D721Med (cell line): ENCODE results near the gene RNF187.

Experiments
- DNase-seq: peaks from one replicate; pipeline ENCODE4 v3.0.0; 2011; ENCODE audit warnings: low spot score; ENCODE audit not compliant: insufficient read length
- FAIRE-seq: peaks from 2 replicates; lab custom pipeline; 2011; peaks lifted over from hg19 to GRCh38; lab: Jason Lieb, UNC
- TF ChIP-seq, protein P1 (sequence below): IDR thresholded peaks from 2 replicates; pipeline ENCODE4 v1.5.1; 2012; ENCODE audit warnings: mild to moderate bottlenecking, control low read depth; ENCODE audit not compliant: insufficient read depth; ENCODE audit errors: missing control alignments

RNF187 gene

DNA sequence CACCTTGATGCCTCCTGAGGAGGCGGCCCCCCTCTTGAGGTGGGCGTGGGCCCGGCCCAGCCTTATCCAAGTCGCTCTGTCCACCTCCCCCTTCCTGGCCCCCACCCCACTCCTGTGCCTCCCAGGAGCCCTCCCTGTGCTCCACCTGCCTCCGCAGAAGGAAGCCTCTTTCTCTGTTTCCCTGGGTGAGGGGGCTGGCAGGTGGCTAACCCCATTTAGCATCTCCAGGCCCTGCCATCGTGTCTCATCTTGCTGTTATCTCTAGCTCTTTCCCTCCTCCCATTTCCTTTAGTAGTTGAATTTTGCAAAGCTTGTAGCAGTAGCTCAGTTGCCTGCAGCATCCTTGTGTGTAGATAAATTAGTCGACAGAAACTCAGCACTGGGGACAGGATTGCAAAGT is 7.2 kb downstream of the RNF187 start:
- FAIRE-seq (no peak), DNase-seq (no peak)
- TF ChIP-seq, protein P1, sequence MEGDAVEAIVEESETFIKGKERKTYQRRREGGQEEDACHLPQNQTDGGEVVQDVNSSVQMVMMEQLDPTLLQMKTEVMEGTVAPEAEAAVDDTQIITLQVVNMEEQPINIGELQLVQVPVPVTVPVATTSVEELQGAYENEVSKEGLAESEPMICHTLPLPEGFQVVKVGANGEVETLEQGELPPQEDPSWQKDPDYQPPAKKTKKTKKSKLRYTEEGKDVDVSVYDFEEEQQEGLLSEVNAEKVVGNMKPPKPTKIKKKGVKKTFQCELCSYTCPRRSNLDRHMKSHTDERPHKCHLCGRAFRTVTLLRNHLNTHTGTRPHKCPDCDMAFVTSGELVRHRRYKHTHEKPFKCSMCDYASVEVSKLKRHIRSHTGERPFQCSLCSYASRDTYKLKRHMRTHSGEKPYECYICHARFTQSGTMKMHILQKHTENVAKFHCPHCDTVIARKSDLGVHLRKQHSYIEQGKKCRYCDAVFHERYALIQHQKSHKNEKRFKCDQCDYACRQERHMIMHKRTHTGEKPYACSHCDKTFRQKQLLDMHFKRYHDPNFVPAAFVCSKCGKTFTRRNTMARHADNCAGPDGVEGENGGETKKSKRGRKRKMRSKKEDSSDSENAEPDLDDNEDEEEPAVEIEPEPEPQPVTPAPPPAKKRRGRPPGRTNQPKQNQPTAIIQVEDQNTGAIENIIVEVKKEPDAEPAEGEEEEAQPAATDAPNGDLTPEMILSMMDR, result no peak

DNA sequence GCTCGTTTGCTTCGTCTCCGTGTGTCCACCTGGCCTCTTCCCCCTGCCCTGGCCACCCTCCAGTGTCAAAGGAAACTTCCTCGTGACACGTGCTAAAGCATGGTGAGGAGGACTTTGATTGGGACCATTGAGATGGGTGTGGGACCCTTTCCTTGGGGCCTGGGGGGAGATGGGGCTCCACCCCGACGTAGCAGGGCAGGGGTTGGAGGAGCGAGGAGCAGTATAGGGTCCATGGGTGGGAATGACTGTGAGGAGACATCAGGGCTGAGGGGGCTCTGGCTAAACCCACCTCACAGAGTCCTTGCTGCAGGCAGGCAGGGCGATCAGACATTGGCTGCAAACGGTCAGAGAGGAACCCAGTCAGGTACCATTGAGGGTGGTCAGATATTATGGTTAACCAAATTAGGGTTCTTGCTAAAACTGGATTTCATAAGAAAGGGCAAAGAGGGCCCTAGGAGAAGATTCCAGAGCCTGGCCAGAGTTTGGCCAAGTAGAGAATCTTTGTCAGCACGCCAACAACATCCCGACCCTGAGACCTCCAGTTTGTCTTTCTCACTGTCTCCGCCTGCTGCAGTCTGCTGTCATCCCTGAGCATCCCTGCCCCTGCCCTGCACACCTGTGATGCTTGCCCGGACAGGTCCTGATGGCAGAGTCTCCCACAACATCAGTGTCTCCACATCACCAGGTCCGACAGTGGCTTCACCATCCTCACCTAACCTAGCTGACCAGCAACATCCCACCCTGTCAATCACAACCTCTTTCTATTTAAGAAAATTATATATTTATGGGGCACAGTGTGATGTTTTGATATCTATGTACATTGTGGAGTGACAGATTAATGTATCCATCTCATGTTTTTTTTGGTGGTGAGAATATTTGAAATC is 8.0 kb downstream of the RNF187 start:
- TF ChIP-seq, protein P1, result no peak
- DNase-seq (no peak), FAIRE-seq (no peak)

DNA sequence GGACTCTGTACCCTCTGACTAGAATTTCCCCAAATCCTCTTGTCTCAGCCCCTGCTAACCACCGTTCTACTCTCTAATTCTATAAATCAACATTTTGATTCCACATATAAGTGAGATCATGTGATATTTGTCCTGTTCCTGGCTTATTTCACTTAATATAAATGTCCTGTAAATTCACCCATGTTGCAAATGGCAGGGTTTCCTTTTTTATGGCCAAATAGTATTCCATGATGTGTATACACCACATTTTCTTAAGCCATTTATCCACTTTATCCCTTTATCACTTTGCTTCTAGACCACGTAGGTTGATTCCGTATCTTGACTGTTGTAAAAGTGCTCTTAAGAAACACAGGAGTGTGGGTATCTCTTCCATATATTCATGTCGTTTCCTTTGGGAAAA is 8.9 kb downstream of the RNF187 start:
- FAIRE-seq (no peak), DNase-seq (no peak)
- TF ChIP-seq, protein P1, result no peak

DNA sequence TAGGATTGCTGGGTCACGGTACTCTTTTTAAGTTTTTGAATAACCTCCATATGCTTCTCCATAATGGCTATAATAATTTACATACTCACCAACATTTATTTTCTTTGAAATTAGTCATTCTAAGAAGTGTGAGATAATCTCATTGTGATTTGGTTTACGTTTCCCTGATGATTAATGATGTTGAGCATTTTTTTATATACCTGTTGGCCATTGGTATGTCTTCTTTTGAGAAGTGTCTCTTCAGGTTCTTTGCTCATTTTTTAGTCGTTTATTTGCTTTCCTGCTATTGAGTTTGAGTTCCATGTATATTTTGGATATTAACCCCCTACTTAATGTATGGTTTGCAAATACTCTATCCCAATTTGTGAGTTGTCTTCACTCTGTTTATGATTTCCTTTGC is 9.3 kb downstream of the RNF187 start:
- TF ChIP-seq, protein P1, result no peak
- FAIRE-seq (no peak), DNase-seq (no peak)

DNA sequence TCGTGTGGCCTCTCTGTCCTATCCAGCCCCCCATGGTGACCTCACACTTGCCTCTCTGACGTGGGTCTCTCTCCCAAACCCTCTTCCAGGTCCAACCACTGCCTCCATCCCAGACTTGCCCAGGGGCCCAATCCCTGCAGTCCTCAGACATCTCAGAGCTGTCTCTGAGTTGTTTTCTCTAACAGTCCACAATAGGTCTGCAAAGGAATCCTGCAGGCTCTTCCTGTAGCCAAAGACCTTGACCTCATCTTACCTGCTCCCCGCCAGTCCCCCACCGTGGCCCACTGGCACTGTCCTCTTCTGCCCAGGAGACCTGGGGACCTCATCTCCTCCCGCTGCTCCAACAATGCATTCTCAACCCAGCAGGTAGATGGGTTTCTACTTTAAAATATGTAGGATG is 10.0 kb downstream of the RNF187 start:
- FAIRE-seq, result no peak
- TF ChIP-seq, protein P1, result no peak

DNA sequence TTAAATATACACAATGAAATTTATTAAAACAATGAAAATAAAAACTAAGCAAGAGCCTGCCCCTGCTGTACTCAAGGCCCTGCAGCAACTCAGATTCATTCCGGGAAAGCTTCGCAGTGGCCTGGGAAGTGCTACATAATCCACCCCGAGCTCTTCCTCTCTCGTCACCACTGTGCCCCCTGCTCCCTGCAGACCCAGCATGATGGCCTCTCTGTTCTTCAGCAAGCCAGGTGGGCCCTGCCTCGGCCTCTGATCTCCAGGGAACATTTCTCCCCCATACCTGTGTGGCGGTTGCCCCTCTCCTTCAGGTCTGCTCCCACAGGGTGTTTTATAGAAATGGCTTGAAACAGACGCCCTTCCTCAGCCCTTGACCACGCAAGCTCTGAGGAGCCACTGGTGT is 10.6 kb downstream of the RNF187 start:
- TF ChIP-seq, protein P1, result no peak
- DNase-seq, result no peak
- no peak for FAIRE-seq

More for the DNA sequence above, 10.0 kb downstream of the RNF187 start:
- no peak for DNase-seq

DNA sequence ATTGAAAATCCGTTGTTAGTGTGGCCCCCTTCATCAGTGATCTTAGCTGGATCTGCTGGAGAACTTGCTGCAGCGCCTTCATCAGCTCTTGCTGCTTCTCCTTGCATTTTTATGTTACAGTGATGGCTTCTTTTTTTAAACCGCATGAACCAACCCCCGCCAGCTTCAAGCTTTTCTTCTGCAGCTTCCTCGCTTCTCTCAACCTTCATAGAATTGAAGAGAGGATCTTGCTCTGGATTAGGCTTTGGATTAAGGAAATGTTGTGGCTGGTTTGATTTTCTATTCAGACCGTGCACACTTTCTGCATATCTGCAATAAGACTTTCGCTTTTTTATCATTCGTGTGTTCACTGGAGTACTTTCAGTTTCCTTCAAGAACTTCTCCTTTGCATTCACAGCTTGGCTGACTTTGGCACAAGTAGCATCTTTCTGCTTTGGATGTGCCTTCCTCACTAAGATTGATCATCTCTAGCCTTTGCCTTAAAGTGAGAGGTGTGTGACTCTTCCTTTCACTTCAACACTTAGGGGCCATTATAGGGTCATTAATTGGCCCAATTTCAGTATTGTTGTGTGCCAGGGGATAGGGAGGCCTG is 13.1 kb downstream of the RNF187 start:
- FAIRE-seq (no peak), DNase-seq (no peak)
- TF ChIP-seq, protein P1, result no peak
